A549 (cell line): ENCODE data around the gene TRIM41. TPM values are rescaled to one million over a fixed set of nuclear protein-coding genes. Genes with fewer than 3 reads are reported as not detected.

Experiments
- ATAC-seq, 2 experiments: fragments of 200-7000 bp in 1 of 2; fragments of >200 bp in 1 of 2; cut with Nextera tagmentation in 1 of 2; cut with Tn5 transposase in 1 of 2; 3 replicates each; pipeline versions ENCODE4 v1.8.0 to v1.9.1; 2018 to 2020; ENCODE audit warnings: mild to moderate bottlenecking in 1 of 2, moderate library complexity in 1 of 2
- CTCF ChIA-PET: fragments of 300-600 bp; sonication (Branson Sonifier 250); formaldehyde crosslinking; extraction: SDS; loops from one replicate; lab custom pipeline; 2021; ENCODE audit warnings: antibody characterized with exemption, inconsistent platforms; lab: Yijun Ruan, JAX
- POLR2A ChIA-PET: fragments of 350-600 bp; formaldehyde crosslinking; extraction: SDS; loops from one replicate; lab custom pipeline; 2021; ENCODE audit warnings: antibody characterized with exemption, inconsistent platforms; lab: Yijun Ruan, JAX
- DNase-seq, 2 experiments: peaks; one replicate each; pipeline versions ENCODE4 v3.0.0 to v3.0.0-alpha.2; 2011 to 2016; ENCODE audit warnings: low read depth in 1 of 2, low spot score in 1 of 2
- FAIRE-seq: peaks from 2 replicates; lab custom pipeline; 2011; peaks lifted over from hg19 to GRCh38; lab: Jason Lieb, UNC
- H3K27ac ChIP-seq, 2 experiments: fragments of >200 bp; sonication (Bioruptor Twin); formaldehyde crosslinking; 3 replicates each; pipeline ENCODE4 v1.5.1; 2016 to 2017
- H3K4me1 ChIP-seq: fragments of >200 bp; sonication (Bioruptor Twin); formaldehyde crosslinking; 3 replicates; pipeline ENCODE4 v1.6.1; 2016
- H3K4me2 ChIP-seq: fragments of >200 bp; sonication (Bioruptor Twin); formaldehyde crosslinking; 3 replicates; pipeline ENCODE4 v1.6.1; 2016
- H3K4me3 ChIP-seq: fragments of >200 bp; sonication (Bioruptor Twin); formaldehyde crosslinking; 3 replicates; pipeline ENCODE4 v1.5.1; 2016
- H3K9me3 ChIP-seq: fragments of >200 bp; sonication (Bioruptor Twin); formaldehyde crosslinking; 3 replicates; pipeline ENCODE4 v1.6.1; 2016
- CBX8 ChIP-seq: fragments of 200-600 bp; sonication (generic); IDR thresholded peaks from 2 replicates; pipeline ENCODE4 v1.6.1; 2016
- CEBPB ChIP-seq, 2 experiments: fragments of >200 bp in 1 of 2; sonication (Bioruptor Twin) in 1 of 2; formaldehyde crosslinking in 1 of 2; IDR thresholded peaks; 2 replicates each; pipeline ENCODE4 v1.6.1; 2012 to 2016
- EHF ChIP-seq: fragments of 250-450 bp; sonication (Bioruptor Pico); IDR thresholded peaks from 2 replicates; pipeline ENCODE4 v1.5.0; 2020; ENCODE audit warnings: mild to moderate bottlenecking
- ESRRA ChIP-seq: fragments of 150-350 bp; IDR thresholded peaks from 2 replicates; pipeline ENCODE4 v1.6.1; 2014; ENCODE audit warnings: mild to moderate bottlenecking, low read length, borderline replicate concordance
- GATA3 ChIP-seq: IDR thresholded peaks from 2 replicates; pipeline ENCODE4 v1.6.1; 2012; ENCODE audit warnings: borderline replicate concordance
- HDAC2 ChIP-seq: fragments of 200-600 bp; sonication (generic); IDR thresholded peaks from 2 replicates; pipeline ENCODE4 v1.6.1; 2016
- HOXA7 ChIP-seq: fragments of 250-450 bp; sonication (Bioruptor Pico); IDR thresholded peaks from 2 replicates; pipeline ENCODE4 v1.5.0; 2020; ENCODE audit warnings: mild to moderate bottlenecking, moderate library complexity
- HOXB5 ChIP-seq: fragments of 250-450 bp; sonication (Bioruptor Pico); IDR thresholded peaks from 2 replicates; pipeline ENCODE4 v1.5.0; 2020; ENCODE audit warnings: mild to moderate bottlenecking, moderate library complexity
- JUN ChIP-seq, 2 experiments: fragments of >200 bp; sonication (Bioruptor Twin); formaldehyde crosslinking; IDR thresholded peaks; 2 replicates in 1 of 2; 3 replicates in 1 of 2; pipeline ENCODE4 v1.6.1; 2016 to 2017
- JUNB ChIP-seq: fragments of >200 bp; sonication (Bioruptor Twin); formaldehyde crosslinking; IDR thresholded peaks from 2 replicates; pipeline ENCODE4 v1.6.1; 2016
- POLR2AphosphoS2 ChIP-seq: conservative IDR thresholded peaks from 2 replicates; pipeline ENCODE4 v1.6.1; 2012; ENCODE audit warnings: low read length, improper control_type of control experiment, inconsistent platforms
- RFX5 ChIP-seq: fragments of 450-650 bp; IDR thresholded peaks from 2 replicates; pipeline ENCODE4 v1.7.1; 2014; ENCODE audit warnings: antibody characterized with exemption, mild to moderate bottlenecking, moderate library complexity
- SREBF2 ChIP-seq: fragments of 450-650 bp; IDR thresholded peaks from 2 replicates; pipeline ENCODE4 v1.6.1; 2014; ENCODE audit warnings: mild to moderate bottlenecking, moderate library complexity
- ZFP36 ChIP-seq: fragments of 450-650 bp; IDR thresholded peaks from 2 replicates; pipeline ENCODE4 v1.6.1; 2014; ENCODE audit warnings: borderline replicate concordance; ENCODE audit not compliant: partially characterized antibody
- WGBS: methylation state at CpG from one replicate; pipeline ENCODE4 v1.1.6; 2017; ENCODE audit errors: missing lambda C conversion rate; 5-methylcytosine and 5-hydroxymethylcytosine counted together
- polyA plus RNA-seq, 4 experiments: library from polyadenylated mRNA; depleted of rRNA in 3 of 4; stranded (reverse); fragments of >200 nt; fragmentation: RNase III in 1 of 4; extraction: RNeasy Plus Mini Kit Qiagen cat#74134 plus additional on column Dnase treatment in 1 of 4; gene quantifications; 2 replicates in 3 of 4; 3 replicates in 1 of 4; pipeline ENCODE4 v1.2.3, GENCODE V29; 2011 to 2017
- TF ChIP-seq, protein P1 (sequence below): fragments of >200 bp; sonication (Bioruptor Twin); formaldehyde crosslinking; IDR thresholded peaks from 3 replicates; pipeline ENCODE4 v1.5.1; 2016
- TF ChIP-seq, protein P2 (sequence below): IDR thresholded peaks from 2 replicates; pipeline ENCODE4 v1.6.1; 2012
- TF ChIP-seq, protein P3 (sequence below): IDR thresholded peaks from 2 replicates; pipeline ENCODE4 v1.6.1; 2012; ENCODE audit warnings: low read depth, borderline replicate concordance
- TF ChIP-seq, protein P4 (sequence below): fragments of 150-350 bp; IDR thresholded peaks from 2 replicates; pipeline ENCODE4 v1.6.1; 2014; ENCODE audit warnings: low read depth, mild to moderate bottlenecking, low read length
- TF ChIP-seq, protein P5 (sequence below): fragments of 250-450 bp; sonication (Bioruptor Pico); IDR thresholded peaks from 2 replicates; pipeline ENCODE4 v1.5.0; 2021; ENCODE audit warnings: mild to moderate bottlenecking, moderate library complexity, borderline replicate concordance

TRIM41 gene
- polyA plus RNA-seq, 2 of the 4 experiments (the other 2 are of a cell fraction), result 22.7 to 32.5 TPM

DNA sequence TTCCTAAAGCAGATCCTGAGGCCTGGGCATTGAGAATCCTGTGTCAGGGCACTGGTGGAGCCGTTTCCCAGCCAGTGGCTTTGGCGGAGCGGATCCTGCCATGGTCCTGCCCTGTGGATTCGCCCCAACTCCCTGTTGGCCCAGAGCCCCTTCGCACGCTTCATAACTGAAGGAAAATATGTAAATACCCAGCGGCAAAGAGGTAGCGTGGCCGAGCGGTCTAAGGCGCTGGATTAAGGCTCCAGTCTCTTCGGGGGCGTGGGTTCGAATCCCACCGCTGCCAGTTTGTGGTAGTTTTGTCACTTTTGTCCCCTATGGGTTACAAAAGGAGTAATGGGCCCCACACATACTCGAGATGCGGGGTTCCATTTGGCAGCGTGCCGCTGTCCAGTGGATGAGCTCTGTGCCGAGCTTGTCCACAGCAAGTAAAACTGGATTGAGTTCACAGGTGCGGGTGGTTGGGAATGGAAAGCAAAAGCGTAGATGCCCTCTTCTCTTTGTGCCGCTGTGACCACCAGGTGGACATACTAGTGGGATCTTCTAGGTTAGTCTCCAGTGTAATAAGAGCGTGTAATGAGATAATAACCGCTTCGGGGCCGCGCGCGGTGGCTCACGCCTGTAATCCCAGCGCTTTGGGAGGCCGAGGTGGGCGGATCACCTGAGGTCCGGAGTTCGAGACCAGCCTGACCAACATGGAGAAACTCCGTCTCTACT, 35.4 kb upstream of the TRIM41 start (continued):
- TF ChIP-seq, protein P1, sequence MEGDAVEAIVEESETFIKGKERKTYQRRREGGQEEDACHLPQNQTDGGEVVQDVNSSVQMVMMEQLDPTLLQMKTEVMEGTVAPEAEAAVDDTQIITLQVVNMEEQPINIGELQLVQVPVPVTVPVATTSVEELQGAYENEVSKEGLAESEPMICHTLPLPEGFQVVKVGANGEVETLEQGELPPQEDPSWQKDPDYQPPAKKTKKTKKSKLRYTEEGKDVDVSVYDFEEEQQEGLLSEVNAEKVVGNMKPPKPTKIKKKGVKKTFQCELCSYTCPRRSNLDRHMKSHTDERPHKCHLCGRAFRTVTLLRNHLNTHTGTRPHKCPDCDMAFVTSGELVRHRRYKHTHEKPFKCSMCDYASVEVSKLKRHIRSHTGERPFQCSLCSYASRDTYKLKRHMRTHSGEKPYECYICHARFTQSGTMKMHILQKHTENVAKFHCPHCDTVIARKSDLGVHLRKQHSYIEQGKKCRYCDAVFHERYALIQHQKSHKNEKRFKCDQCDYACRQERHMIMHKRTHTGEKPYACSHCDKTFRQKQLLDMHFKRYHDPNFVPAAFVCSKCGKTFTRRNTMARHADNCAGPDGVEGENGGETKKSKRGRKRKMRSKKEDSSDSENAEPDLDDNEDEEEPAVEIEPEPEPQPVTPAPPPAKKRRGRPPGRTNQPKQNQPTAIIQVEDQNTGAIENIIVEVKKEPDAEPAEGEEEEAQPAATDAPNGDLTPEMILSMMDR, result 0 out of 3 replicates have a peak, but pooled peaks have one; percentile 16
- TF ChIP-seq ZFP36, result no peak

DNA sequence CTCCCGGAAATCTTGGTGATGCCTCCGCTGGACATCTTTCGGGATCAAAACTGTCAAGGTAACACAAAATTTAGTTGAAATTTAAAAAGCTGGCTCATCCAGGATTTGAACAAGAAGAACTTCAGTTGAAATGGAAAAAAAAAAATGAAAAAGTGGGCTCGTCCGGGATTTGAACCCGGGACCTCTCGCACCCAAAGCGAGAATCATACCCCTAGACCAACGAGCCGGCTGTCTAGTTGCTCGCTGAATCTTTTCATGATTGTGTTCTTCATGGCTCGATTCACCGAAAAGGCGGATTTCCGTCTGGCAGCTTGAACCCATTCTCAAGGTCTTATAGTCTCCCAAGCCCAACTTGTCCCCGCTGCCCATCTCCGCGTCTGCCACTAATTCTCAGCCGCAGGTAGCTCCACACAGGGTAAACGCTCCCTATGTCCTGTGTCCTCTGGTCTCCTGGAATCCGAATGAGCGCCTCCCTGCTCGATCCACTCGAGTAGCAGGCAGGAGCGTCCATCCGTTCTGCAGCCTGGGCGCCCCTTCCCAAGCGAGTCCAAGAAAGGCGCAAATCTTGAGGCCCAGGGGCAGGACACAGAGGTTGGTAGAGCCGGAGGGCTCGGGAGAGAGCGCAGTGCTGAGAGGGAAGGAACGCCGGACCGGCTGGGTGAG, 34.2 kb upstream of the TRIM41 start:
- ATAC-seq (peak; percentile 14 to 45), FAIRE-seq (no peak), DNase-seq (peak in 1 of 2 experiments; percentile 91)
- Histone ChIP-seq H3K4me2 (peak overlapping the region; percentile 99), H3K9me3 (no peaks in the 10 kb centered on the region), H3K4me3 (peak overlapping the region; percentile 82), H3K4me1 (peaks cover 22% of the 10 kb centered on the region)
- ChIA-PET CTCF (interaction anchor here (0.6 to 4.5 kb wide), 17 partner anchors 9 to 404 kb away, joined by 3 to 33 read pairs (median 4); partner anchors contain the start of gene TRIM7), POLR2A (interaction anchor here (1.0 to 6.4 kb wide), 4 partner anchors 17 to 358 kb away, joined by 3 to 159 read pairs (median 27); partner anchors contain the start of genes TRIM41 and TRIM7)
- under 1% methylated on average over 29 of the region's 35 CpGs for WGBS
- TF ChIP-seq HDAC2 (peak; percentile 21; the same call in 1 of the 2 replicates), CEBPB (IDR thresholded peaks at IDR 0.05) (peak in 1 of 2 experiments; percentile 49; a peak in 1 of 4 replicates), SREBF2 (peak; percentile 75), POLR2AphosphoS2 (no peak), ESRRA (peak; percentile 45; the same call in 1 of the 2 replicates), RFX5 (no peak), HOXB5 (no peak), JUN (IDR thresholded peaks at IDR 0.05) (0 out of 5 replicates have a peak, but pooled peaks of 1 of the 2 experiments have one; percentile 13)
- TF ChIP-seq, protein P2, sequence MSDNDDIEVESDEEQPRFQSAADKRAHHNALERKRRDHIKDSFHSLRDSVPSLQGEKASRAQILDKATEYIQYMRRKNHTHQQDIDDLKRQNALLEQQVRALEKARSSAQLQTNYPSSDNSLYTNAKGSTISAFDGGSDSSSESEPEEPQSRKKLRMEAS, result peak; percentile 41; the same call in 1 of the 2 replicates
- TF ChIP-seq, protein P3, sequence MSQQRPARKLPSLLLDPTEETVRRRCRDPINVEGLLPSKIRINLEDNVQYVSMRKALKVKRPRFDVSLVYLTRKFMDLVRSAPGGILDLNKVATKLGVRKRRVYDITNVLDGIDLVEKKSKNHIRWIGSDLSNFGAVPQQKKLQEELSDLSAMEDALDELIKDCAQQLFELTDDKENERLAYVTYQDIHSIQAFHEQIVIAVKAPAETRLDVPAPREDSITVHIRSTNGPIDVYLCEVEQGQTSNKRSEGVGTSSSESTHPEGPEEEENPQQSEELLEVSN, result 0 out of 2 replicates have a peak, but pooled peaks have one; percentile 1
- TF ChIP-seq, all 56 proteins: peak for 7
- peak overlapping the region; percentile 96 for H3K27ac ChIP-seq

DNA sequence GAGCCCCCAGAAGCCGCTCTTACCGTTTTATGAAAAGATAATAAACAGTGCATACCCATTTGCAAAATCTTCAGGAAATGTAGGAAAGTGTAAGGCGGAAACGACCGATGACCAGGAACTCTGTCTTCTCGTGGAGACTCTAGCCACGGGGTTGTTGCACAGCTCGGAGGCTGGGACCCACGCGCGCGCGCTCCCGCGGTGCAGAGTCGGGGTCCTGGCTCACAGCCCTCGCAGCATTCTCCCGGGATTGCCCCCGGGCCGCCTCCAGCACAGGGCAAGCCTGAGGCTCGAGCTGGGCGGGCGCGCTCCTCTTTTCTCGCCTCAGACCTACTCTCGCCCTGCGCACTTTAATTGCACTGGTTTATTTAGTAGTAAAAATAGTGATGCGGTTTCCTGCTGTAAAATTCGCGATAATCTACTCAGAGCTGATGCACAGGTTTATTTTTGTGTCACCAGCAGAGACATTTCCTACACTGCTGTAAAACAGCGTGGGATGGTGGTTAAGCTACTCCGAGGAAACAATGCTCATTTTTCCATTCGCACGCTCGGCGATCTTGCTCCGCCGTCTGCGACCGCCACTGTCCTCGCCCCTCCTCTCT, 33.6 kb upstream of the TRIM41 start:
- WGBS, result 2% methylated on average over 36 of the region's 41 CpGs
- H3K4me3 ChIP-seq, result peak overlapping the region; percentile 82
- peak overlapping the region; percentile 96 for H3K27ac ChIP-seq
- H3K9me3 ChIP-seq, result no peaks in the 10 kb centered on the region
- FAIRE-seq, result no peak
- H3K4me2 ChIP-seq, result peak overlapping the region; percentile 99
- ATAC-seq, result peak in 1 of 2 experiments; percentile 9; a peak in 3 of 6 replicates
- ChIA-PET POLR2A (interaction anchor here (1.5 to 6.4 kb wide), 3 partner anchors 16 to 45 kb away, joined by 4 to 159 read pairs (median 48); partner anchors contain the start of genes TRIM41 and TRIM7), CTCF (interaction anchor here (0.7 to 4.5 kb wide), 14 partner anchors 8 to 405 kb away, joined by 3 to 33 read pairs (median 6); partner anchors contain the start of gene TRIM7)
- peaks cover 22% of the 10 kb centered on the region for H3K4me1 ChIP-seq
- TF ChIP-seq GATA3, result no peak
- TF ChIP-seq, protein P4, sequence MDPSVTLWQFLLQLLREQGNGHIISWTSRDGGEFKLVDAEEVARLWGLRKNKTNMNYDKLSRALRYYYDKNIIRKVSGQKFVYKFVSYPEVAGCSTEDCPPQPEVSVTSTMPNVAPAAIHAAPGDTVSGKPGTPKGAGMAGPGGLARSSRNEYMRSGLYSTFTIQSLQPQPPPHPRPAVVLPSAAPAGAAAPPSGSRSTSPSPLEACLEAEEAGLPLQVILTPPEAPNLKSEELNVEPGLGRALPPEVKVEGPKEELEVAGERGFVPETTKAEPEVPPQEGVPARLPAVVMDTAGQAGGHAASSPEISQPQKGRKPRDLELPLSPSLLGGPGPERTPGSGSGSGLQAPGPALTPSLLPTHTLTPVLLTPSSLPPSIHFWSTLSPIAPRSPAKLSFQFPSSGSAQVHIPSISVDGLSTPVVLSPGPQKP, result no peak
- TF ChIP-seq EHF (CRISPR knock-in tag), result no peak
- no peak for TF ChIP-seq JUNB
- TF ChIP-seq, protein P3, result 0 out of 2 replicates have a peak, but pooled peaks have one; percentile 14
- TF ChIP-seq HDAC2, result peak; percentile 9; the same call in 1 of the 2 replicates
- no peak for TF ChIP-seq POLR2AphosphoS2
- TF ChIP-seq CBX8, result no peak
- TF ChIP-seq, protein P5, sequence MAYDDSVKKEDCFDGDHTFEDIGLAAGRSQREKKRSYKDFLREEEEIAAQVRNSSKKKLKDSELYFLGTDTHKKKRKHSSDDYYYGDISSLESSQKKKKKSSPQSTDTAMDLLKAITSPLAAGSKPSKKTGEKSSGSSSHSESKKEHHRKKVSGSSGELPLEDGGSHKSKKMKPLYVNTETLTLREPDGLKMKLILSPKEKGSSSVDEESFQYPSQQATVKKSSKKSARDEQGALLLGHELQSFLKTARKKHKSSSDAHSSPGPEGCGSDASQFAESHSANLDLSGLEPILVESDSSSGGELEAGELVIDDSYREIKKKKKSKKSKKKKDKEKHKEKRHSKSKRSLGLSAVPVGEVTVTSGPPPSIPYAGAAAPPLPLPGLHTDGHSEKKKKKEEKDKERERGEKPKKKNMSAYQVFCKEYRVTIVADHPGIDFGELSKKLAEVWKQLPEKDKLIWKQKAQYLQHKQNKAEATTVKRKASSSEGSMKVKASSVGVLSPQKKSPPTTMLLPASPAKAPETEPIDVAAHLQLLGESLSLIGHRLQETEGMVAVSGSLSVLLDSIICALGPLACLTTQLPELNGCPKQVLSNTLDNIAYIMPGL (CRISPR knock-in tag), result 0 out of 2 replicates have a peak, but pooled peaks have one; percentile 5
- no peak for TF ChIP-seq HOXA7 (CRISPR knock-in tag)
- no peak for DNase-seq
